HG03139 (cell line): Measurements from ENCODE around the gene CLSTN2.

Experiments used
- ATAC-seq: cut with Tn5 transposase; IDR thresholded peaks from one replicate; pipeline ENCODE4 v1.9.1; 2021; ENCODE audit not compliant: unreplicated experiment

CLSTN2 gene

GRCh38 chr3:140051019-140051957 lies 116.3 kb downstream of the CLSTN2 start:
- ATAC-seq, result no peak

GRCh38 chr3:140052771-140053702 lies 118.1 kb downstream of the CLSTN2 start:
- no peak for ATAC-seq

- no peak for ATAC-seq
Measured at GRCh38 chr3:140053794-140054193, 118.8 kb downstream of the CLSTN2 start.

- no peak for ATAC-seq
Measured at GRCh38 chr3:140055092-140055791, 120.3 kb downstream of the CLSTN2 start.

- ATAC-seq, result no peak
Measured at GRCh38 chr3:140056047-140056446, 121.1 kb downstream of the CLSTN2 start.

GRCh38 chr3:140061211-140061610 lies 126.2 kb downstream of the CLSTN2 start:
- ATAC-seq, result no peak

- ATAC-seq, result no peak
Measured at GRCh38 chr3:140062461-140062860, 127.5 kb downstream of the CLSTN2 start.

- no peak for ATAC-seq
Measured at GRCh38 chr3:140067487-140067886, 132.5 kb downstream of the CLSTN2 start.

- no peak for ATAC-seq
Measured at GRCh38 chr3:140068494-140069017, 133.6 kb downstream of the CLSTN2 start.

- no peak for ATAC-seq
Measured at GRCh38 chr3:140073278-140074045, 138.5 kb downstream of the CLSTN2 start.

- no peak for ATAC-seq
Measured at GRCh38 chr3:140076552-140076951, 141.6 kb downstream of the CLSTN2 start.

GRCh38 chr3:140077406-140077805 lies 142.4 kb downstream of the CLSTN2 start:
- ATAC-seq, result no peak

GRCh38 chr3:140078343-140078742 lies 143.4 kb downstream of the CLSTN2 start:
- ATAC-seq, result no peak

- no peak for ATAC-seq
Measured at GRCh38 chr3:140078940-140079339, 144.0 kb downstream of the CLSTN2 start.

GRCh38 chr3:140081887-140082286 lies 146.9 kb downstream of the CLSTN2 start:
- no peak for ATAC-seq

GRCh38 chr3:140085001-140085400 lies 150.0 kb downstream of the CLSTN2 start:
- ATAC-seq, result no peak

GRCh38 chr3:140086642-140087041 lies 151.7 kb downstream of the CLSTN2 start:
- no peak for ATAC-seq

GRCh38 chr3:140088058-140088457 lies 153.1 kb downstream of the CLSTN2 start:
- ATAC-seq, result no peak

GRCh38 chr3:140088513-140088912 lies 153.5 kb downstream of the CLSTN2 start:
- ATAC-seq, result no peak
